GM21737 (cell line): Measurements from ENCODE around the gene LRRC36.

Experiments
- ATAC-seq: cut with Tn5 transposase; IDR thresholded peaks from one replicate; pipeline ENCODE4 v1.9.1; 2021; ENCODE audit warnings: mild to moderate bottlenecking, moderate library complexity; ENCODE audit not compliant: unreplicated experiment

LRRC36 gene

GRCh38 chr16:67388591-67388990 lies 62.0 kb downstream of the LRRC36 start:
- no peak for ATAC-seq

- no peak for ATAC-seq
Measured at GRCh38 chr16:67389911-67390815, 63.5 kb downstream of the LRRC36 start.

GRCh38 chr16:67390816-67391423 lies 64.3 kb downstream of the LRRC36 start:
- ATAC-seq, result no peak

GRCh38 chr16:67391424-67392300 lies 65.0 kb downstream of the LRRC36 start:
- ATAC-seq, result no peak

- ATAC-seq, result no peak
Measured at GRCh38 chr16:67392301-67393059, 65.9 kb downstream of the LRRC36 start.

GRCh38 chr16:67393111-67393787 lies 66.6 kb downstream of the LRRC36 start, which contains the start of gene TPPP3:
Gene TPPP3 (minus strand): TSS chr16:67393498. CDS start chr16:67391111, 2,387 bp downstream.
- no peak for ATAC-seq

GRCh38 chr16:67393788-67394154 lies 67.2 kb downstream of the LRRC36 start:
- ATAC-seq, result no peak

- no peak for ATAC-seq
Measured at GRCh38 chr16:67394155-67395104, 67.8 kb downstream of the LRRC36 start.

GRCh38 chr16:67395105-67395457 lies 68.5 kb downstream of the LRRC36 start:
- no peak for ATAC-seq

GRCh38 chr16:67395458-67396158 lies 69.0 kb downstream of the LRRC36 start:
- no peak for ATAC-seq

GRCh38 chr16:67396159-67397035 lies 69.8 kb downstream of the LRRC36 start:
- no peak for ATAC-seq

- ATAC-seq, result no peak
Measured at GRCh38 chr16:67397036-67397801, 70.6 kb downstream of the LRRC36 start.

GRCh38 chr16:67397812-67398545 lies 71.4 kb downstream of the LRRC36 start:
- ATAC-seq, result no peak

- no peak for ATAC-seq
Measured at GRCh38 chr16:67398546-67399217, 72.1 kb downstream of the LRRC36 start.

GRCh38 chr16:67399218-67399733 lies 72.7 kb downstream of the LRRC36 start:
- ATAC-seq, result no peak
